Bone marrow (tissue), 2 donors: ENCODE results near the gene TLE5.
A peak's percentile ranks its signal among the peaks of the same experiment; 100 is the strongest.

Experiments used
- DNase-seq, 2 donors: peaks; one replicate each; lab custom pipeline; 2025; lab: John Stamatoyannopoulos, UW

The TLE5 gene, protein sequence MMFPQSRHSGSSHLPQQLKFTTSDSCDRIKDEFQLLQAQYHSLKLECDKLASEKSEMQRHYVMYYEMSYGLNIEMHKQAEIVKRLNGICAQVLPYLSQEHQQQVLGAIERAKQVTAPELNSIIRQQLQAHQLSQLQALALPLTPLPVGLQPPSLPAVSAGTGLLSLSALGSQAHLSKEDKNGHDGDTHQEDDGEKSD

DNA sequence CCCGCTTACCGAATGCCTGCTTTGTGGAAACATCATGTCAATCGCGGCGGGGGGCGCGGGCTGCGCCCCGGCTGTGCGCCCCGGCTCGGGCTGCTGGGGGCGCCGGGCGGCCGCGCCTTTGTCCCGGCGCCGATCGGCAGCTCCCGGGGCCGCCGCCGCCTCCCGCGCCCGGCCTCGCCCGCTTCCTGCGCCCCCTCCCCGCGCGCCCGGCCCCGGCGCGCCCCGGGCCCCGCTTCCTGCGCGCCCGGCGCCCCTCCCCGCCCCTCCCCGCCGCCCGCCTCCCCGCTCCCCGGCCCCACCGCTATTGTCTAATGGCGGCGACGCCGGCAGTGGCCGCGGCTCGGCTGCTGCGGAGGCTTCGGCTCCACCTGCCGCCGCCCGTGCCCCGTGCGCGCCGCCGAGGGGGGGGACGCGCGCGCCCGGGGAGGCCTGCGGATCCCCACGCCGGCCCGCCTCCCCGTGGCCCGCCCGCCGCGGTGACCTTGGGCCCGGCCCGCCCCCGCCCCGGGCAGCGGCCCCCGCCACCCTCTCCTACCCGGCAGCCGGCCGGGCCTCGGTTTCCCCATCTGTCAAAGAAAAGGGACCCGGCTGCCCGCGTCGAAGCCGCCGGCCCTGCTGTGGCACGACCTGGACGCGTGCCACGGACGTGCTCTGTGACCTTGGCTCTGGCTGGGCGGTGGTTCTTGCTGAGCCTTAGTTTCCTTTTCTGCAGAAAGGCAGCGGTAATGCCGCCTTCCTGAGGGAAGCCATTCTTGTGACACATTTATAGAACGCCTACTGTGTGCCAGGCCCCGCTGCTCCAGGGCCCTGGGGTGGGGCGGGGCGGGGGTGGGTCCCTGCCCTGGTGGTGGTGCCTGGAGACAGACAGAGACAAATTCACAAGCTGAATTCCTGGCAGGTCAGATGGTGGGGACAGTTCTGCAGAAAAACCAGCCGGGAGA, at the start of gene TLE5:
Gene TLE5, minus strand, starts transcription at position 331 of the 941 bp plus-strand sequence. Its CDS starts 295 bp downstream, at position 36.
- DNase-seq = peak in 1 of 2 donors; percentile 22

DNA sequence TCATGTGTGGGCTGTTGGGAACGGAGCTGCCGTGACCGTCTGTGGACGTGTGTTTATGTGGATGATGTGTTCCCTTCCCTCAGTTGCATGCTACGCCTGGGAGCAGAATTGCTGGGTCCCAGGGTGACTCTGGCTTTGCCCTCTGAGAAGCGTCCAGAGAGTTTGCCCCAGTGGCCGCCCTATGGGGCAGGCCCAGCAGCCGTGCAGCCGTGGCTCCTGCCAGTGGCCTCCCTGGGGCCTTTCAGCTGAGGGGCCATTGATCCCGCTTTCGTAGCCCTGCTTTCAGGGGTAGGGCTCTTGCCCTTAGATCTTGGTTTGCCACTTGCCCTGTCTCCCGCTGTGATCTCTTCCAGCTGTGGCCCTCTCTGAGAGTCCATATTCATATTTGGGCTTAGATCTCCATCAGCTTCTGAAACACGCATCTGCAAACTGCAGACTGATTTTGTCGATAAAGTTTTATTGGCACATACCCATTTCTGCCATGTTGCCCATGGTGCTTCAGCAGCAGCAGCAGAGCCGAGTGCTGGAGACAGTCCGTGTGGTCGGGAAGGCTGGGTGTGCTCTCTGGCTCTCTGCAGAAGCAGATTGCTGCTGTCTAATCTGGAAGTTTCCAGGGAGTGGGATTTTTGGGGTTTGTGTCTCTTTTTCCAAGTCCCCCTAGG, 49.4 kb upstream of the TLE5 start:
- no peak for DNase-seq

DNA sequence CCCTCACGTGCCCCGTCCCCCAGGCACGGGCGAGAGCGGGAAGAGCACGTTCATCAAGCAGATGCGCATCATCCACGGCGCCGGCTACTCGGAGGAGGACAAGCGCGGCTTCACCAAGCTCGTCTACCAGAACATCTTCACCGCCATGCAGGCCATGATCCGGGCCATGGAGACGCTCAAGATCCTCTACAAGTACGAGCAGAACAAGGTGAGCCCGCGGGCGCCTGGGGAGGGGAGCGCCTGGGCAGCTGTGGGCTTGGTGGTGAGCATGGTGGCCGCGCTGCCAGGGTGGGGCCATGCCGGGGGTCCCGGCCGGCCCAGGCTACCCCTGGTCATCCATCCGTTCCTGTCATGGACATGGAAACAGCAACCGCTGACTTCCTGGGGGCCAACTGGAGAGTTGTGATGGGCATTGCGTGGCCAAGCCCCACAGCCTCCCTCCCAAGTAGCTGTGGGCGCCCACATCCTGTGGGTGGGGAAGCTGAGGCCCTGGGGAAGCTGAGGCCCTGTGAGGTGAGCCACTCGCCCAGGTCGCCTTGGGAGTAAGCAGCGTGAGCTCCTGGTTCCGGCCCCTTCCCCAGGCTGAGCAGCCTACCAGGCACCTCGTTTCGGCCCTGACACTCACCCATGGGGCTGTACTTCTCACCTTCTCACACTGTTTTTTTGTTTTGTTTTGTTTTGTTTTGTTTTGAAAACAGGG, 48.0 kb upstream of the TLE5 start:
- no peak for DNase-seq

GRCh38 chr19:3109491-3109890, 47.2 kb upstream of the TLE5 start:
- DNase-seq = no peak

DNA sequence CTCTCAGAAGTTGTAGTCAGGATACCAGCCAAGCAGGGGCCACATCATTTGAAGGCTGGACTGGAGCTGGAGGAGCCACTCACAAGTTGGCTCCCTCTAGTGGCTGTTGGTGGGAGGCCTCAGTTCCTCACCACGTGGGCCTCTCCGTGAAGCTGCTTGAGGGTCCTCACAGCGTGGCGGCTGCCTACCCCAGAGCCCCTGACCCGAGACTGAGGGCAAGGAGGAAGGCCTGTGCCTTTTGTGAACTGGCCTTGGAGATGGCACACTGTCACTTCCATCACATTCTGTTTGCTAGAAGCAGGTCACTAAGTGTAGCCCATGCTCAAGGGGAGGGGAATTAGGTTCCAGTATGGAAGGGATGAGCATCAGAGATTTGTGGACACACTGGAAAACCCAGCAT, 46.5 kb upstream of the TLE5 start:
- DNase-seq = peak; percentile 44 to 53

DNA sequence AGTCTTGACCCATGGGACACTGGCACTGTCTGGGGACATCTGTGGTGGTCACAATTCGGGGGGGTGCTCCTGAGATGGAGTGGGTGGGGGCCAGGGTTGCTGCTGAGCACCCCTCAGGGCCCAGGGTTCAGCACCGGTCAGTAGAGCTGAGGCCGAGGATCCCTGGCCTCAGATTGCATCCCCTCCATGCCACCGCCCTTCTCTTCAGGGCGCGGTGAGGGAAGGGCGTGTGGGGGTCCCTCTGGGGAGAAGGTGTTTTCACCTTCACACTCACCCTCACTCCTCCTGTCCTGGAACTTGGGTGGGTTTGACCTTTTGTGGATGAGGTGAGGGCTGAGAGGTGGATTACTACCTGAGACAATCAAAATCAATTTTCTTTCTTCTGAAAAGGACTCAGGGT, 45.4 kb upstream of the TLE5 start:
- no peak for DNase-seq

- no peak for DNase-seq
Measured at GRCh38 chr19:3106509-3107141, 44.3 kb upstream of the TLE5 start.

GRCh38 chr19:3105641-3106508, 43.6 kb upstream of the TLE5 start:
- no peak for DNase-seq

GRCh38 chr19:3104708-3104983, 42.4 kb upstream of the TLE5 start:
- DNase-seq = no peak

DNA sequence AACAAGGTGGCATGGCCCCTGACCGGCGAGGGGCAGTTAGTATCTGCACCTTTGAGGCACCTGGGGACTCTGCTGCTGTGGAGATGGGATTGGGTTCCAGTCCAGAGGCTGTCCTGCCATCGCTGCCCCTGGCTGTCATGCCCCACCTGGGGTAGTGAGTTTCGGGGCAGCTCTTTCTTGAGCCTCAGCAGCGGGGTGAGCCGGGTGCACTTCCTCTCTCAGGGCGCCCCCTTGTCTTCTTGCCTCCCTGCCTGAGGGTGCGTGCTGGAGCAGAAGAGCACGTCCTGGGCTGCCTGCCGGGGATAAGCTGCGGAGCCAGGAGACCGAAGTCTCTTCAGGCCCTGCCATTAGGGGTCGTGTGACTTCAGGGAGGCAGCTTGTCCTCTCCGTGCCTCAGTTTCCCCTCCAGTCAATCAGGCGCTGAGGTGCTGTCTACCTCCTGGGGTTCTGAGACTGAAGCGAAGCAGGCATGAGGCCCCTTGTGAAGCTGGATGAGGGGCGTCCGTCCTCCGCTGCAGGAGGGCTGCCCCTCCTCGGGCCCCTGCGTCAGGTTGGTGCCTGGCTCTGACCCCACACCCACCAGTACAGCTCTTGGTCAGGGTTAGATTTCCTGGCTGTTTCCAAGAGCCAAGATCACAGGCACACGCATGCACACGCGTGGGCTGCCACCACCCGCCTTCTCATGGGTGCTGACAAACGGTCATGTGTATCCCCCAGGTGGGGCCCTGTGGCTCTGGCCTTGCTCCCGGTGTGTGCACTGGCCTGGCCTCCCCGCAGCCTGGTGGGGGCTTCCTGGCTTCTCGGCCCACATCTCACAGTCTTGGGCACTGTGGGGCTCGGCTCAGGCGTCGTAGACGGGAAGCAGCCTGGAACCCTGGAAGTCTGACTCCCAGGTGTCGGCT, 40.2 kb upstream of the TLE5 start:
- DNase-seq = no peak

GRCh38 chr19:3100747-3101730, 38.7 kb upstream of the TLE5 start:
- no peak for DNase-seq

DNA sequence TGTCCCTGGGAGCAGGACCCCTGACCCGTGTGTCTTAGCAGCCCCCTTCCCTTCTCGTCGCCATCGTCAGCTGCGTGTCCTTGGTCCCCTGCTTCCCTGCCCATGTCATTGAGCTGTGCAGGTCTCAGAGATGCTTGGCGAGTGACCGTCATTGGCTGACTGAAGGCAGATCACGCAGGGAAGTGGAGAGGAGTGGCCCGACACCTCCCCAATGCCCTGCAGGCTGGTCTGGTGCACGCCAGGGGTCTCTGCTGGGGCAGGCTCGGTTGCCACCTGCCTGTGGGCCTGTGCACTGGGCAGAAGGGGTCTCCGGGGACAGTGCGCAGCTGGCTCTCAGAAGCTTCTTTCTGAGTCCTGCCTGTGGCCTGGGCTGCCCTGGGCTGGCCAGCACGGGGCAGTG, 38.0 kb upstream of the TLE5 start:
- DNase-seq = no peak

GRCh38 chr19:3099347-3100145, 37.3 kb upstream of the TLE5 start:
- no peak for DNase-seq

DNA sequence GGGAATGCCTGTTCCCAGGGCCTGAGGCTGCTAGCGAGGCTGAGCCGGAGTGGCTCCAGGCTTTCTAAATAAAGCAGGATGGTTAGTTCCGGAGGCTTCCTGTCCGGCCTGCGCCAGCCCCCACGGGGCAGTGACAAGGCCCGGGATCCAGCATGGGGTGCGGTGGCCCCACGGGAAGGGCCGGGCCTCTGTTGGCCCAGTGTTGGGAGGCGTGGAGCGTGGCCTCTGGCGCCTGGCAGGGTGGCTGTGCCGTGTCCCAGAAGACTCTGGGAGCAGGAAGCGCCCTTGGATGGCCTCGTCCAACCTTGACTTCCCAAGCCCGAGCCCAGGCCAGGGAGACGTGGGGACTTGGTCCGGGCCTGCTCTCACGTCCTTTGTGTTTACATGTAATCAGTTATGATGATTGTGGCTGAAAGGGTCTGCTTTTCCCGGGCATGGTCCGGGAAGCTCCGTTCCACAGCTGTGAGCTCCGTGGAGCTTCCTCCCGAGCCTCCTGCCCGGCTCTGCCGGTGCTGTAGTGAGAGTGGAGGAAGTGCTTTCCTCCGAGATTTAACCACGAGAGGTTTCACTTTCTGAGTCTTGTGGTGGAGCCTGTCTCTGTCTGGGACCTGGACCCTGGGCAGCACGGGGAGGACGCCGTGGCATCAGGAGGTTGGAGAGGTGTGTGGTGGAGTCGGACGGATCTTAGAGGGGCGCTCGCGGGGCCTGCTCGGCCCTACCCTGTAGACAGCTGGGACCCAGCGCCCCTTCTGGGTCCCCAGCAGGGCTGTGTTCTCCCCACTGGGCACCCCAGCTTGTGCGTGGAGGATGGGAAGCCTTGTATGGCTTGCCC, 36.4 kb upstream of the TLE5 start:
- DNase-seq = peak in 1 of 2 donors; percentile 1

DNA sequence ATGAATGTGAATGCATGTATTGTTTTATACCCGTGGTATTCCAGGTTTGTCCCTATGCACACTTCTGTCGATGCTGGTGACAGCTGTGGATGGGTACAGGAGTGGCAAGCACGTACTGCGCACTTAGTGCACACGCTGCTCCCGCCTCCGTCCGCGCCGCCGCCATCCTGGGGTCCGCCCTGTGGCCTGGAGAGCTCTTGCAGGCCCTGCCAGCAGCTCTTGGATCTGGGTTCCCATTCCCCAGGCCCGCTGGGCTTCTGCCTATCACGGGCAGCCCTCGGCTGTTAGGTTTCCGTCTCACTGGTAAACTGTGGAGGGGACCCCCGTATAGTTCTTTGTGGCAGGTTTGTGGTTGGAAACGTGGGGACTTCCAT, 35.8 kb upstream of the TLE5 start:
- DNase-seq = no peak

DNA sequence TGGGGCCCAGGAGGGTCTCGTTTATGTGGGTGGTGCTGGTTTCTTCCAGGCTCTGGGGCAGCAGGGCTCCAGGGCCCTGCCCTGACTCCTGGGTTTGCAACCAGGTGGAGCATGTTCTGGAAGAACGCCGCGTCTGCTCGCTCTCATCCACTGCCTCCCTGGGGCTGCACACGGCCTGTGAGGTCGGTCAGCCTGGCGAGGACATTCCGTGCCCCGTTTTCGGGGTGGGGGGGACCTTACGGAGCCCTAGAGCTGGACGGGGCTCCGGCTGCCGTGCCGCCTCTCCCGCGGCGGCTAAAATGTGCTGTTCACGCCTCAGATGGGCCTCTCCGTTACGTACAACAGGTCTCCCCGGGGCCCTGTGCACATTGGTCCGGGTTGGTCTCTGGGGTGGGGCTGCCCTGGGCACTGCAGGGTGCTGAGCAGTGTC, 35.2 kb upstream of the TLE5 start:
- no peak for DNase-seq

DNA sequence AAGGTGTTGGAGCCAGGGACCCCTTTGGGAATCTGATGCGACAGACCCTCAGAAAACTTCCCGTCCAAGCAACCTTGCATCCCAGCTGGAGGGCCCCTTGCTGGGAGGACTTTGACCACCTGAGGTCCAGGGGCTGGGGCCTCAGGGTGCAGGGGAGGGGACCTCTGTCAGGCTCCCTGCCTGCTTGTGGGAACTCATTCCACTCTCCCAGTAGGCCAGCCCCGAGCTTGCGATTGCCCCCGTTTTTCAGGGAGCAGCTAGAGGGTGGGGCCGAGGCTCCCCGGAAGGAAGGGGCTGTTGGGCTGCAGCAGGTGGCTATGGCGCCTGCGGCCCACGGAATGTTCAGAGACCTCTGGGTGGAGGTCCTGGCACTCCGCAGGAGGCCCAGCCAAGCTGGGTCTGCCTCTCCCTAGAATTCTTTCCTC, 34.6 kb upstream of the TLE5 start:
- no peak for DNase-seq
